AG09309 (cell line): Measurements from ENCODE around the gene IQCM.

ENCODE experiments used
- DNase-seq: peaks from one replicate; pipeline ENCODE4 v3.0.0-alpha.2; 2010; ENCODE audit warnings: low read depth
- H3K4me3 ChIP-seq: 2 replicates; pipeline ENCODE4 v1.5.1; 2011; ENCODE audit warnings: mild to moderate bottlenecking, low read depth, low read length, moderate library complexity; ENCODE audit not compliant: control insufficient read depth
- TF ChIP-seq, protein P1 (sequence below): IDR thresholded peaks from 2 replicates; pipeline ENCODE4 v1.5.1; 2011; ENCODE audit warnings: mild to moderate bottlenecking, low read depth, low read length, inconsistent platforms; ENCODE audit not compliant: insufficient read depth, control insufficient read depth; ENCODE audit errors: missing control alignments

Gene IQCM

GRCh38 chr4:149574971-149575370 lies 240.7 kb downstream of the IQCM start:
- no peak for DNase-seq
- TF ChIP-seq, protein P1, sequence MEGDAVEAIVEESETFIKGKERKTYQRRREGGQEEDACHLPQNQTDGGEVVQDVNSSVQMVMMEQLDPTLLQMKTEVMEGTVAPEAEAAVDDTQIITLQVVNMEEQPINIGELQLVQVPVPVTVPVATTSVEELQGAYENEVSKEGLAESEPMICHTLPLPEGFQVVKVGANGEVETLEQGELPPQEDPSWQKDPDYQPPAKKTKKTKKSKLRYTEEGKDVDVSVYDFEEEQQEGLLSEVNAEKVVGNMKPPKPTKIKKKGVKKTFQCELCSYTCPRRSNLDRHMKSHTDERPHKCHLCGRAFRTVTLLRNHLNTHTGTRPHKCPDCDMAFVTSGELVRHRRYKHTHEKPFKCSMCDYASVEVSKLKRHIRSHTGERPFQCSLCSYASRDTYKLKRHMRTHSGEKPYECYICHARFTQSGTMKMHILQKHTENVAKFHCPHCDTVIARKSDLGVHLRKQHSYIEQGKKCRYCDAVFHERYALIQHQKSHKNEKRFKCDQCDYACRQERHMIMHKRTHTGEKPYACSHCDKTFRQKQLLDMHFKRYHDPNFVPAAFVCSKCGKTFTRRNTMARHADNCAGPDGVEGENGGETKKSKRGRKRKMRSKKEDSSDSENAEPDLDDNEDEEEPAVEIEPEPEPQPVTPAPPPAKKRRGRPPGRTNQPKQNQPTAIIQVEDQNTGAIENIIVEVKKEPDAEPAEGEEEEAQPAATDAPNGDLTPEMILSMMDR = no peak

GRCh38 chr4:149572716-149573115 lies 242.9 kb downstream of the IQCM start:
- no peak for DNase-seq
- no peak overlapping the region for H3K4me3 ChIP-seq
- TF ChIP-seq, protein P1 = no peak

More at GRCh38 chr4:149574971-149575370, 240.7 kb downstream of the IQCM start:
- no peak overlapping the region for H3K4me3 ChIP-seq

GRCh38 chr4:149555799-149556198 lies 259.8 kb downstream of the IQCM start:
- DNase-seq = no peak
- H3K4me3 ChIP-seq = no peak overlapping the region
- TF ChIP-seq, protein P1 = no peak

- TF ChIP-seq, protein P1 = no peak
- no peak overlapping the region for H3K4me3 ChIP-seq
- no peak for DNase-seq
Measured at GRCh38 chr4:149555146-149555545, 260.5 kb downstream of the IQCM start.

GRCh38 chr4:149553959-149554520 lies 261.6 kb downstream of the IQCM start:
- DNase-seq = no peak
- TF ChIP-seq, protein P1 = no peak
- H3K4me3 ChIP-seq = no peak overlapping the region

DNA sequence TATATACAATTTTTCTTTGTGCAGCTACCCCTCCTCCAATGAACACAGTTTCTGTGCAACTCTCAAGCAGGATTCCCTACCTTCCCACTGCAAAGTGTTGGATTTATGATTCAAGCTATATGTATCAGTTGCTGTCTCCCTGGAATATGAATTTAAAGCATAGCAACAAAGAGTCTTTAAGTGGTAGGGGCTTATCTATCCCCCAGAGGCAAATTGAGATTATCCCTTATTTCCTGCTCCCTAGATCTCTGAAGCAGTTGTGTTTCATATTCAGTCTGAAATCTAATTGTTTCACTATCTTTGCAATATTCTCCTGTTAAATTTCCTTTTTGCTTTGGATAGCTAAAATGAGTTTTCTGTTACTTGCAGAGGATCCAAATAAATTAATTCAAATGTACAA lies 263.0 kb downstream of the IQCM start:
- H3K4me3 ChIP-seq = no peak overlapping the region
- DNase-seq = no peak
- TF ChIP-seq, protein P1 = no peak

GRCh38 chr4:149549911-149550310 lies 265.7 kb downstream of the IQCM start:
- TF ChIP-seq, protein P1 = no peak
- no peak overlapping the region for H3K4me3 ChIP-seq
- DNase-seq = no peak
